Suprapubic skin (tissue), 3 donors: ENCODE results near the gene FHOD3.

Source experiments
- CTCF ChIP-seq, 2 donors: fragments of 200-600 bp in 1 of 2; fragments of 450-650 bp in 1 of 2; sonication (generic) in 1 of 2; IDR thresholded peaks; one replicate each; pipeline ENCODE4 v1.5.1; 2016 to 2019; ENCODE audit warnings: antibody characterized with exemption in 2 of 2, mild to moderate bottlenecking in 1 of 2, moderate library complexity in 1 of 2
- EP300 ChIP-seq: sonication (generic); formaldehyde crosslinking; IDR thresholded peaks from one replicate; pipeline ENCODE4 v1.6.1; 2017; ENCODE audit warnings: antibody characterized with exemption
- POLR2A ChIP-seq, 2 donors: fragments of 450-650 bp; IDR thresholded peaks; one replicate each; pipeline ENCODE4 v1.6.1; 2017; ENCODE audit warnings: antibody characterized with exemption in 2 of 2, mild to moderate bottlenecking in 2 of 2, moderate library complexity in 2 of 2

DNA sequence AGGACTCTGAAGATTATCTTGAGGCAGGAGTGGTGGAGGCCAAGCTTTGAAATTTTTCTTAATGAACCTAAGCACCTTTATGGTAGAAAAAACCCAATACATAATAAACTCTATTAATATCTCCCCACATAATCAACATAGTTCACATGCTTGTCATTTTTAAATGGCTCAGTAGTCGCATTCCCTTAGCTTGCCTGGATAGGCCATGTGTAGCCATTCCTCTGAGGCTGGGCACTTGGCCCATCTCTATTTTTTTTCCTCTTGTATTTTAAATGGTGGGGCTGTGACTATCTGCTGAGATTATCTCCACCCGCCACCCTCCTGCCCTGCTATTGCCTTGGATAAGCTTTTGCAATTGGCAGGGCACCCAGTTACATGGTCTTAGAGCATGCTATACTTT is 143.1 kb downstream of the FHOD3 start:
- TF ChIP-seq EP300 (no peak), CTCF (IDR thresholded peaks at IDR 0.05) (no peak), POLR2A (IDR thresholded peaks at IDR 0.05) (no peak)
